Vagina (tissue), 2 donors: ENCODE data around the gene PRSS56. TPM values are rescaled to one million over a fixed set of nuclear protein-coding genes. Genes with fewer than 3 reads are reported as not detected.

Experiments used
- DNase-seq, 2 donors: peaks; one replicate each; pipeline ENCODE4 v3.0.0-alpha.2; 2017; ENCODE audit errors: extremely low spot score in 2 of 2
- H3K27ac ChIP-seq: fragments of 200-600 bp; sonication (generic); one replicate; pipeline ENCODE4 v1.5.1; 2019
- H3K27me3 ChIP-seq: fragments of 200-600 bp; sonication (generic); one replicate; pipeline ENCODE4 v1.5.1; 2019
- H3K36me3 ChIP-seq, 2 donors: fragments of 200-600 bp; sonication (generic); one replicate each; pipeline ENCODE4 v1.5.1; 2017 to 2019
- H3K4me1 ChIP-seq: fragments of 200-600 bp; sonication (generic); one replicate; pipeline ENCODE4 v1.5.1; 2019
- H3K4me3 ChIP-seq, 2 donors: fragments of 200-600 bp; sonication (generic); 1 replicate in 1 of 2; 2 replicates in 1 of 2; pipeline ENCODE4 v1.5.1; 2016 to 2019
- H3K9me3 ChIP-seq: fragments of 200-600 bp; sonication (generic); one replicate; pipeline ENCODE4 v1.5.1; 2019
- POLR2A ChIP-seq, 2 donors: fragments of 450-650 bp; IDR thresholded peaks; one replicate each; pipeline ENCODE4 v1.6.1; 2017; ENCODE audit warnings: antibody characterized with exemption in 2 of 2, mild to moderate bottlenecking in 2 of 2, moderate library complexity in 2 of 2
- POLR2AphosphoS5 ChIP-seq, 2 donors: sonication (generic); formaldehyde crosslinking; IDR thresholded peaks; one replicate each; pipeline ENCODE4 v1.9.0; 2017; ENCODE audit warnings: antibody characterized with exemption in 2 of 2, mild to moderate bottlenecking in 2 of 2, low read depth in 1 of 2; ENCODE audit not compliant: insufficient read depth in 1 of 2
- intact Hi-C: fragments of 100-400 bp; cut with DNase I; formaldehyde crosslinking; loops from one replicate; pipeline ENCODE4 v1.15.1; 2023
- total RNA-seq: library from RNA; depleted of rRNA; stranded (reverse); fragments of >200 nt; gene quantifications from one replicate; pipeline ENCODE4 v1.2.3, GENCODE V29; 2016
- TF ChIP-seq, protein P1 (sequence below), 3 experiments: fragments of 450-650 bp in 2 of 3; fragments of 200-600 bp in 1 of 3; sonication (generic) in 1 of 3; IDR thresholded peaks; one replicate each; pipeline ENCODE4 v1.5.1; 2017 to 2019; ENCODE audit warnings: antibody characterized with exemption in 3 of 3, mild to moderate bottlenecking in 2 of 3, moderate library complexity in 2 of 3

PRSS56 gene
- total RNA-seq, 1 donor from 2014 or later: not detected

GRCh38 chr2:232573042-232573441 is 52.9 kb downstream of the PRSS56 start:
- H3K4me3 ChIP-seq: no peak overlapping the region
- intact Hi-C loops: no loop called here
- H3K27ac ChIP-seq: no peak overlapping the region
- no peak for DNase-seq
- H3K9me3 ChIP-seq: no peaks in the 10 kb centered on the region
- TF ChIP-seq POLR2AphosphoS5 (IDR thresholded peaks at IDR 0.05; ENCODE audit: insufficient read depth in 1 of 2, low read depth in 1 of 2): no peak
- no peak for TF ChIP-seq POLR2A (IDR thresholded peaks at IDR 0.05)
- TF ChIP-seq, protein P1, sequence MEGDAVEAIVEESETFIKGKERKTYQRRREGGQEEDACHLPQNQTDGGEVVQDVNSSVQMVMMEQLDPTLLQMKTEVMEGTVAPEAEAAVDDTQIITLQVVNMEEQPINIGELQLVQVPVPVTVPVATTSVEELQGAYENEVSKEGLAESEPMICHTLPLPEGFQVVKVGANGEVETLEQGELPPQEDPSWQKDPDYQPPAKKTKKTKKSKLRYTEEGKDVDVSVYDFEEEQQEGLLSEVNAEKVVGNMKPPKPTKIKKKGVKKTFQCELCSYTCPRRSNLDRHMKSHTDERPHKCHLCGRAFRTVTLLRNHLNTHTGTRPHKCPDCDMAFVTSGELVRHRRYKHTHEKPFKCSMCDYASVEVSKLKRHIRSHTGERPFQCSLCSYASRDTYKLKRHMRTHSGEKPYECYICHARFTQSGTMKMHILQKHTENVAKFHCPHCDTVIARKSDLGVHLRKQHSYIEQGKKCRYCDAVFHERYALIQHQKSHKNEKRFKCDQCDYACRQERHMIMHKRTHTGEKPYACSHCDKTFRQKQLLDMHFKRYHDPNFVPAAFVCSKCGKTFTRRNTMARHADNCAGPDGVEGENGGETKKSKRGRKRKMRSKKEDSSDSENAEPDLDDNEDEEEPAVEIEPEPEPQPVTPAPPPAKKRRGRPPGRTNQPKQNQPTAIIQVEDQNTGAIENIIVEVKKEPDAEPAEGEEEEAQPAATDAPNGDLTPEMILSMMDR (IDR thresholded peaks at IDR 0.05): no peak
- H3K36me3 ChIP-seq: peaks cover 0 to 34% of the 10 kb centered on the region in 2 donors
- no peaks in the 10 kb centered on the region for H3K4me1 ChIP-seq
- H3K27me3 ChIP-seq: no peaks in the 10 kb centered on the region

DNA sequence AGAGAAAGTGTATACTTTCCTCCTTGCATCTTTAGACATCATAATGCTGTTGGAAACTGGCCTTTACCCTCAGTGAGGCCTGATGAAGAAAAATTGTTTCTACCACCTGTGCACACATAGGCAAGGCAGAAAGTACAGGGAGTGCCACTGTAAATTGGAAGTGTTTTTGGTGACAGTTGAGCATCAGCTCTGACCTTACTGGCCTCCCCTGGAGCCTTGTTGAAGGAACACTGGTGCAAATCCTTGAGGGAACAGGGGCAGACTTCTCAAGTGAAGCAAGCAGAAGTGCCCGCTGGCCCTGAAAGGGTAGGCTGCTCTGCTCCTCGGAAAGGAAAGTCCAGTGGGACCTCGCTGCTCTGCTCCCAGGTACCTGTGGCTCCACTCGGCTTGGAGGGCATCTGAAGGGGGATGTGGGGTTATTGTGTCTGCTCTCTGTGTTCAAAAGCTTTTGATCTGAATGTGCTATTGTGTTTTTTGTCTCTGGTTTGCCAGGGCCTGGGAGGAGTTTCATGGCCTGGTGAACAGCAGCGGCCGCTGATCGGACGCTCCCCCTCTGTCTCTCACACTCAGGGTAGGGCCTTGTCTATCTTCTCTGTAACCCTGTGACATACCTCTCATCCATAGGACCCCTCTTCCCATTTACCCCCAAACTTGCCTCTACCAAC is 53.7 kb downstream of the PRSS56 start:
- Histone ChIP-seq H3K9me3 (no peaks in the 10 kb centered on the region), H3K27me3 (no peaks in the 10 kb centered on the region), H3K36me3 (peaks cover 0 to 27% of the 10 kb centered on the region in 2 donors), H3K4me1 (no peaks in the 10 kb centered on the region), H3K4me3 (no peak overlapping the region), H3K27ac (no peak overlapping the region)
- no peak for DNase-seq
- intact Hi-C loops: no loop called here
- TF ChIP-seq, protein P1 (IDR thresholded peaks at IDR 0.05): no peak
- TF ChIP-seq POLR2AphosphoS5 (IDR thresholded peaks at IDR 0.05; ENCODE audit: insufficient read depth in 1 of 2, low read depth in 1 of 2) (no peak), POLR2A (IDR thresholded peaks at IDR 0.05) (no peak)

GRCh38 chr2:232574674-232575403 is 54.7 kb downstream of the PRSS56 start:
- Histone ChIP-seq H3K27me3 (no peaks in the 10 kb centered on the region), H3K27ac (no peak overlapping the region), H3K4me1 (no peaks in the 10 kb centered on the region), H3K36me3 (peaks cover 0 to 17% of the 10 kb centered on the region in 2 donors), H3K4me3 (no peak overlapping the region), H3K9me3 (no peaks in the 10 kb centered on the region)
- TF ChIP-seq, protein P1 (IDR thresholded peaks at IDR 0.05): no peak
- TF ChIP-seq POLR2A (IDR thresholded peaks at IDR 0.05): no peak
- TF ChIP-seq POLR2AphosphoS5 (IDR thresholded peaks at IDR 0.05; ENCODE audit: insufficient read depth in 1 of 2, low read depth in 1 of 2): no peak
- intact Hi-C loops: no loop called here
- no peak for DNase-seq

Other genes starting within 250 kb of the PRSS56 start
- gene ALPP, start 141.6 kb upstream of the PRSS56 start, total RNA-seq: not detected
- not detected for gene ALPG, start 113.5 kb upstream of the PRSS56 start, total RNA-seq
- not detected for gene ALPI, start 64.2 kb upstream of the PRSS56 start, total RNA-seq
- gene ECEL1, start 32.6 kb upstream of the PRSS56 start, total RNA-seq: not detected
- gene CHRND, start 5.8 kb downstream of the PRSS56 start, total RNA-seq: not detected
- not detected for gene CHRNG, start 19.3 kb downstream of the PRSS56 start, total RNA-seq
- 1.2 TPM for gene TIGD1, start 30.2 kb downstream of the PRSS56 start, total RNA-seq
- 17.9 TPM for gene EIF4E2, start 30.3 kb downstream of the PRSS56 start, total RNA-seq
- 22.6 TPM for gene EFHD1, start 113.2 kb downstream of the PRSS56 start, total RNA-seq
- 69.0 TPM for gene GIGYF2, start 176.9 kb downstream of the PRSS56 start, total RNA-seq